GM18907 (cell line): ENCODE data around the gene COL4A1.
"Not testable (repeated sequence)": the region's sequence is repeated elsewhere in the genome, so short reads cannot be mapped to it uniquely, and the experiment has no call there.

Experiments
- ATAC-seq: cut with Tn5 transposase; IDR thresholded peaks from one replicate; pipeline ENCODE4 v1.9.1; 2021; ENCODE audit warnings: mild to moderate bottlenecking, moderate library complexity; ENCODE audit not compliant: unreplicated experiment

Gene COL4A1

GRCh38 chr13:110125613-110126272 lies 181.2 kb downstream of the COL4A1 start:
- no peak for ATAC-seq

GRCh38 chr13:110125157-110125556 lies 181.8 kb downstream of the COL4A1 start:
- no peak for ATAC-seq

- ATAC-seq: no peak
These were observed 182.6 kb downstream of the COL4A1 start for GRCh38 chr13:110124201-110124940.

- ATAC-seq: no peak
These were observed 183.7 kb downstream of the COL4A1 start for GRCh38 chr13:110123041-110123809.

- ATAC-seq: no peak
These were observed 185.4 kb downstream of the COL4A1 start for GRCh38 chr13:110121422-110122083.

GRCh38 chr13:110119935-110120905 lies 186.7 kb downstream of the COL4A1 start:
- no peak for ATAC-seq

- ATAC-seq: no peak
These were observed 188.9 kb downstream of the COL4A1 start for GRCh38 chr13:110118106-110118505.

- no peak for ATAC-seq
These were observed 190.9 kb downstream of the COL4A1 start for GRCh38 chr13:110116072-110116487.

- ATAC-seq: no peak
These were observed 191.4 kb downstream of the COL4A1 start for GRCh38 chr13:110115591-110115990.

- ATAC-seq: no peak
These were observed 192.6 kb downstream of the COL4A1 start for GRCh38 chr13:110114316-110114715.

- no peak for ATAC-seq
These were observed 193.6 kb downstream of the COL4A1 start for GRCh38 chr13:110113284-110113764.

- ATAC-seq: not testable (repeated sequence)
These were observed 194.6 kb downstream of the COL4A1 start for GRCh38 chr13:110112379-110112778.

- ATAC-seq: no peak
These were observed 196.2 kb downstream of the COL4A1 start for GRCh38 chr13:110110783-110111182.

- ATAC-seq: no peak
These were observed 197.0 kb downstream of the COL4A1 start for GRCh38 chr13:110109910-110110309.

- ATAC-seq: no peak
These were observed 197.7 kb downstream of the COL4A1 start for GRCh38 chr13:110109140-110109783.

- no peak for ATAC-seq
These were observed 198.4 kb downstream of the COL4A1 start for GRCh38 chr13:110108348-110109139.

- ATAC-seq: no peak
These were observed 199.2 kb downstream of the COL4A1 start for GRCh38 chr13:110107568-110108347.

GRCh38 chr13:110106726-110107125 lies 200.2 kb downstream of the COL4A1 start:
- no peak for ATAC-seq
